OCI-LY7 (cell line): ENCODE data around the gene IL17RA. TPM values are rescaled to one million over a fixed set of nuclear protein-coding genes. Genes with fewer than 3 reads are reported as not detected.
A peak's percentile ranks its signal among the peaks of the same experiment; 100 is the strongest.

Source experiments
- BruUV-seq: library from RNA; stranded (reverse); fragments of 400-500 nt; replicated peaks from 2 replicates; lab custom pipeline; 2021; lab: Mats Ljungman, UMichigan
- CTCF ChIA-PET: fragments of 300-600 bp; sonication (Branson Sonifier 250); formaldehyde crosslinking; loops from one replicate; lab custom pipeline; 2022; ENCODE audit warnings: antibody characterized with exemption; ENCODE audit not compliant: unreplicated experiment; lab: Charles Lee
- POLR2A ChIA-PET: fragments of 300-600 bp; sonication (Branson Sonifier 250); formaldehyde crosslinking; loops from one replicate; lab custom pipeline; 2022; ENCODE audit warnings: antibody characterized with exemption; lab: Charles Lee
- DNase-seq: peaks from one replicate; pipeline ENCODE4 v3.0.0-alpha.2; 2015; ENCODE audit warnings: low spot score
- H2AFZ ChIP-seq: fragments of 200-600 bp; sonication (generic), shearing (Covaris generic); 2 replicates; pipeline ENCODE4 v1.6.1; 2014; ENCODE audit warnings: mild to moderate bottlenecking, antibody characterized with exemption, low read length, moderate library complexity
- H3K27ac ChIP-seq: fragments of 200-600 bp; sonication (generic); 2 replicates; pipeline ENCODE4 v1.5.1; 2014; ENCODE audit warnings: mixed run types, low read depth, mild to moderate bottlenecking, moderate library complexity, low read length, inconsistent platforms; ENCODE audit not compliant: poor library complexity, severe bottlenecking
- H3K36me3 ChIP-seq: fragments of 200-600 bp; sonication (generic); 2 replicates; pipeline ENCODE4 v1.6.1; 2014; ENCODE audit warnings: mild to moderate bottlenecking, antibody characterized with exemption, low read length, moderate library complexity, mixed read lengths; ENCODE audit not compliant: insufficient read depth
- H3K4me1 ChIP-seq: fragments of 200-600 bp; sonication (generic); 2 replicates; pipeline ENCODE4 v1.5.1; 2014; ENCODE audit warnings: mild to moderate bottlenecking, low read length; ENCODE audit not compliant: insufficient read depth, poor library complexity, severe bottlenecking
- H3K4me2 ChIP-seq: fragments of 200-600 bp; sonication (generic); 2 replicates; pipeline ENCODE4 v1.6.1; 2014; ENCODE audit warnings: mild to moderate bottlenecking, low read length
- H3K4me3 ChIP-seq: fragments of 200-600 bp; sonication (generic); 2 replicates; pipeline ENCODE4 v1.5.1; 2014; ENCODE audit warnings: mild to moderate bottlenecking, low read depth, low read length; ENCODE audit not compliant: poor library complexity, severe bottlenecking
- H3K79me2 ChIP-seq: fragments of 200-600 bp; sonication (generic); 2 replicates; pipeline ENCODE4 v1.6.1; 2016; ENCODE audit warnings: low read depth, mild to moderate bottlenecking, low read length, moderate library complexity, mixed read lengths; ENCODE audit not compliant: insufficient read depth
- H3K9me2 ChIP-seq: fragments of 200-600 bp; sonication (generic); 2 replicates; pipeline ENCODE4 v1.6.1; 2016; ENCODE audit warnings: mild to moderate bottlenecking, low read length, mixed read lengths; ENCODE audit not compliant: insufficient read depth
- H3K9me3 ChIP-seq: fragments of 200-600 bp; sonication (generic); 2 replicates; pipeline ENCODE4 v1.6.1; 2014; ENCODE audit warnings: mild to moderate bottlenecking, mixed run types, low read length, mixed read lengths
- H4K20me1 ChIP-seq: fragments of 200-600 bp; sonication (generic); 2 replicates; pipeline ENCODE4 v1.6.1; 2014; ENCODE audit warnings: mild to moderate bottlenecking, antibody characterized with exemption, low read length, moderate library complexity, mixed read lengths; ENCODE audit not compliant: insufficient read depth
- CTCF ChIP-seq: fragments of 200-600 bp; sonication (generic); conservative IDR thresholded peaks from 2 replicates; pipeline ENCODE4 v1.5.1; 2014; ENCODE audit warnings: mild to moderate bottlenecking, antibody characterized with exemption, low read length, moderate library complexity, mixed read lengths
- EZH2phosphoT487 ChIP-seq: fragments of 200-600 bp; sonication (generic); IDR thresholded peaks from 2 replicates; pipeline ENCODE4 v1.6.1; 2018; ENCODE audit warnings: low read depth, borderline replicate concordance, mild to moderate bottlenecking, mixed run types, antibody characterized with exemption, low read length, moderate library complexity, mixed read lengths
- intact Hi-C: fragments of 100-400 bp; cut with micrococcal nuclease; formaldehyde crosslinking; loops from one replicate; pipeline ENCODE4 v1.10.0; 2022; ENCODE audit not compliant: unreplicated experiment
- total RNA-seq, 2 experiments: library from RNA; depleted of rRNA in 1 of 2; stranded (reverse); fragments of >200 nt in 1 of 2; shearing (Covaris generic) in 1 of 2; gene quantifications; 2 replicates each; pipeline ENCODE4 v1.2.3, GENCODE V29; 2014 to 2022

IL17RA gene
- total RNA-seq, 2 experiments from 2014 or later = 7.8 to 10.9 TPM

- BruUV-seq = TSS peak; percentile 21
- Histone ChIP-seq H3K36me3 (peaks cover 34% of the 10 kb centered on the region), H3K9me3 (no peaks in the 10 kb centered on the region), H3K4me3 (peak overlapping the region; percentile 20), H2AFZ (no peak overlapping the region), H3K4me1 (peaks cover 26% of the 10 kb centered on the region), H3K4me2 (peak overlapping the region; percentile 94), H4K20me1 (peaks cover 11% of the 10 kb centered on the region; the same call in 1 of the 2 replicates), H3K9me2 (no peaks in the 10 kb centered on the region), H3K79me2 (peaks cover 75% of the 10 kb centered on the region), H3K27ac (no peak overlapping the region)
- CTCF ChIA-PET = no interaction called here
- POLR2A ChIA-PET = interaction anchor here (0.8 kb wide), 1 partner anchor 12 kb away, joined by 3 read pairs; no protein-coding TSS in a partner anchor
- intact Hi-C loops = loop anchor here (2.0 to 5.0 kb wide), 3 partner anchors 15 to 234 kb away; no protein-coding TSS in a partner anchor
- DNase-seq = peak; percentile 17
- peak; percentile 21; the same call in 1 of the 2 replicates for TF ChIP-seq CTCF
- no peak for TF ChIP-seq EZH2phosphoT487
These were observed 71.1 kb downstream of the IL17RA start for GRCh38 chr22:17155941-17156340.

GRCh38 chr22:17157714-17158113, 72.9 kb downstream of the IL17RA start:
- H2AFZ ChIP-seq = no peak overlapping the region
- H3K9me2 ChIP-seq = no peaks in the 10 kb centered on the region
- peak overlapping the region; percentile 83 for H3K4me3 ChIP-seq
- no peak overlapping the region for H3K27ac ChIP-seq
- no peak for DNase-seq
- ChIA-PET POLR2A (interaction anchor here (0.6 to 1.5 kb wide), 6 partner anchors 12 to 220 kb away, joined by 3 to 6 read pairs (median 3); no protein-coding TSS in a partner anchor), CTCF (no interaction called here)
- H4K20me1 ChIP-seq = peaks cover 11% of the 10 kb centered on the region; the same call in 1 of the 2 replicates
- TSS peak; percentile 70 for BruUV-seq
- peaks cover 59% of the 10 kb centered on the region for H3K79me2 ChIP-seq
- peaks cover 24% of the 10 kb centered on the region for H3K36me3 ChIP-seq
- no peak; the same call in 1 of the 2 replicates for TF ChIP-seq CTCF
- no peak for TF ChIP-seq EZH2phosphoT487
- H3K9me3 ChIP-seq = no peaks in the 10 kb centered on the region
- intact Hi-C loops = loop anchor here (2.0 to 5.0 kb wide), 3 partner anchors 40 to 235 kb away; no protein-coding TSS in a partner anchor
- H3K4me2 ChIP-seq = peak overlapping the region; percentile 94
- H3K4me1 ChIP-seq = peaks cover 26% of the 10 kb centered on the region

GRCh38 chr22:17158176-17158567, 73.4 kb downstream of the IL17RA start:
- peaks cover 22% of the 10 kb centered on the region; the same call in 1 of the 2 replicates for H3K36me3 ChIP-seq
- H4K20me1 ChIP-seq = peaks cover 11% of the 10 kb centered on the region; the same call in 1 of the 2 replicates
- peaks cover 55% of the 10 kb centered on the region for H3K79me2 ChIP-seq
- no peaks in the 10 kb centered on the region for H3K9me3 ChIP-seq
- peak overlapping the region; percentile 94 for H3K4me2 ChIP-seq
- TF ChIP-seq EZH2phosphoT487 = no peak
- TF ChIP-seq CTCF = no peak
- BruUV-seq = no TSS peak
- peaks cover 26% of the 10 kb centered on the region for H3K4me1 ChIP-seq
- intact Hi-C loops = loop anchor here (2.0 to 5.0 kb wide), 3 partner anchors 41 to 236 kb away; no protein-coding TSS in a partner anchor
- H3K4me3 ChIP-seq = peak overlapping the region; percentile 83
- DNase-seq = no peak
- H3K27ac ChIP-seq = peak overlapping the region; percentile 47
- no peaks in the 10 kb centered on the region for H3K9me2 ChIP-seq
- ChIA-PET POLR2A (interaction anchor here (0.7 to 1.5 kb wide), 4 partner anchors 12 to 219 kb away, joined by 3 to 6 read pairs (median 4); no protein-coding TSS in a partner anchor), CTCF (interaction anchor here (0.6 kb wide), 1 partner anchor 32 kb away, joined by 3 read pairs; no protein-coding TSS in a partner anchor)
- peak overlapping the region; percentile 94 for H2AFZ ChIP-seq
